A549 (cell line): ENCODE measurements around the gene FAM83G. TPM values are rescaled to one million over a fixed set of nuclear protein-coding genes. Genes with fewer than 3 reads are reported as not detected.
"Not testable (repeated sequence)": the region's sequence is repeated elsewhere in the genome, so short reads cannot be mapped to it uniquely, and the experiment has no call there.

ENCODE experiments used
- ATAC-seq, 2 experiments: fragments of 200-7000 bp in 1 of 2; fragments of >200 bp in 1 of 2; cut with Nextera tagmentation in 1 of 2; cut with Tn5 transposase in 1 of 2; 3 replicates each; pipeline versions ENCODE4 v1.8.0 to v1.9.1; 2018 to 2020; ENCODE audit warnings: mild to moderate bottlenecking in 1 of 2, moderate library complexity in 1 of 2
- CTCF ChIA-PET: fragments of 300-600 bp; sonication (Branson Sonifier 250); formaldehyde crosslinking; extraction: SDS; loops from one replicate; lab custom pipeline; 2021; ENCODE audit warnings: antibody characterized with exemption, inconsistent platforms; lab: Yijun Ruan, JAX
- POLR2A ChIA-PET: fragments of 350-600 bp; formaldehyde crosslinking; extraction: SDS; loops from one replicate; lab custom pipeline; 2021; ENCODE audit warnings: antibody characterized with exemption, inconsistent platforms; lab: Yijun Ruan, JAX
- DNase-seq, 2 experiments: peaks; one replicate each; pipeline versions ENCODE4 v3.0.0 to v3.0.0-alpha.2; 2011 to 2016; ENCODE audit warnings: low read depth in 1 of 2, low spot score in 1 of 2
- FAIRE-seq: peaks from 2 replicates; lab custom pipeline; 2011; peaks lifted over from hg19 to GRCh38; lab: Jason Lieb, UNC
- H3K27ac ChIP-seq, 2 experiments: fragments of >200 bp; sonication (Bioruptor Twin); formaldehyde crosslinking; 3 replicates each; pipeline ENCODE4 v1.5.1; 2016 to 2017
- H3K4me1 ChIP-seq: fragments of >200 bp; sonication (Bioruptor Twin); formaldehyde crosslinking; 3 replicates; pipeline ENCODE4 v1.6.1; 2016
- H3K4me2 ChIP-seq: fragments of >200 bp; sonication (Bioruptor Twin); formaldehyde crosslinking; 3 replicates; pipeline ENCODE4 v1.6.1; 2016
- H3K4me3 ChIP-seq: fragments of >200 bp; sonication (Bioruptor Twin); formaldehyde crosslinking; 3 replicates; pipeline ENCODE4 v1.5.1; 2016
- H3K9me3 ChIP-seq: fragments of >200 bp; sonication (Bioruptor Twin); formaldehyde crosslinking; 3 replicates; pipeline ENCODE4 v1.6.1; 2016
- BHLHE40 ChIP-seq: IDR thresholded peaks from 2 replicates; pipeline ENCODE4 v1.6.1; 2012; ENCODE audit warnings: low read depth, low read length, inconsistent platforms
- CHD4 ChIP-seq: fragments of 200-600 bp; sonication (generic); IDR thresholded peaks from 2 replicates; pipeline ENCODE4 v1.6.1; 2016; ENCODE audit warnings: antibody characterized with exemption, mild to moderate bottlenecking, borderline replicate concordance
- EHMT2 ChIP-seq: fragments of 200-600 bp; sonication (generic); IDR thresholded peaks from 2 replicates; pipeline ENCODE4 v1.6.1; 2016; ENCODE audit warnings: antibody characterized with exemption, low read depth, mild to moderate bottlenecking, moderate library complexity
- KDM5A ChIP-seq: fragments of 200-600 bp; sonication (generic); IDR thresholded peaks from 2 replicates; pipeline ENCODE4 v1.6.1; 2016; ENCODE audit warnings: antibody characterized with exemption, mild to moderate bottlenecking
- NFE2L2 ChIP-seq: fragments of 150-350 bp; conservative IDR thresholded peaks from 2 replicates; pipeline ENCODE4 v1.6.1; 2014; ENCODE audit warnings: low read length
- RAD21 ChIP-seq, 2 experiments: fragments of >200 bp in 1 of 2; sonication (Bioruptor Twin) in 1 of 2; formaldehyde crosslinking in 1 of 2; IDR thresholded peaks in 1 of 2; conservative IDR thresholded peaks in 1 of 2; 2 replicates in 1 of 2; 3 replicates in 1 of 2; pipeline ENCODE4 v1.6.1; 2012 to 2018; ENCODE audit warnings: inconsistent platforms in 1 of 2
- RNF2 ChIP-seq: fragments of 200-600 bp; sonication (generic); IDR thresholded peaks from 2 replicates; pipeline ENCODE4 v1.6.1; 2016; ENCODE audit warnings: low read depth, mild to moderate bottlenecking, antibody characterized with exemption, moderate library complexity, borderline replicate concordance
- TP53 ChIP-seq: fragments of 250-450 bp; sonication (Bioruptor Pico); IDR thresholded peaks from 2 replicates; pipeline ENCODE4 v1.5.0; 2021; ENCODE audit warnings: mild to moderate bottlenecking, moderate library complexity
- USF2 ChIP-seq: fragments of 450-650 bp; IDR thresholded peaks from 2 replicates; pipeline ENCODE4 v1.6.1; 2014; ENCODE audit warnings: antibody characterized with exemption
- ZNF302 ChIP-seq: fragments of 250-450 bp; sonication (Bioruptor Pico); IDR thresholded peaks from 2 replicates; pipeline ENCODE4 v1.9.0; 2021; ENCODE audit warnings: inconsistent platforms, mild to moderate bottlenecking, moderate library complexity
- ZSCAN20 ChIP-seq: fragments of 250-450 bp; sonication (Bioruptor Pico); IDR thresholded peaks from 2 replicates; pipeline ENCODE4 v1.8.0; 2022; ENCODE audit warnings: mild to moderate bottlenecking, moderate library complexity
- WGBS: methylation state at CpG from one replicate; pipeline ENCODE4 v1.1.6; 2017; ENCODE audit errors: missing lambda C conversion rate; 5-methylcytosine and 5-hydroxymethylcytosine counted together
- polyA plus RNA-seq, 4 experiments: library from polyadenylated mRNA; depleted of rRNA in 3 of 4; stranded (reverse); fragments of >200 nt; fragmentation: RNase III in 1 of 4; extraction: RNeasy Plus Mini Kit Qiagen cat#74134 plus additional on column Dnase treatment in 1 of 4; gene quantifications; 2 replicates in 3 of 4; 3 replicates in 1 of 4; pipeline ENCODE4 v1.2.3, GENCODE V29; 2011 to 2017
- TF ChIP-seq, protein P1 (sequence below): IDR thresholded peaks from 2 replicates; pipeline ENCODE4 v1.6.1; 2012
- TF ChIP-seq, protein P2 (sequence below): fragments of 250-450 bp; sonication (Bioruptor Pico); IDR thresholded peaks from 2 replicates; pipeline ENCODE4 v1.5.0; 2021; ENCODE audit warnings: mild to moderate bottlenecking, moderate library complexity, borderline replicate concordance

The FAM83G gene
- polyA plus RNA-seq, 2 of the 4 experiments (the other 2 are of a cell fraction), result 11.0 to 22.0 TPM

DNA sequence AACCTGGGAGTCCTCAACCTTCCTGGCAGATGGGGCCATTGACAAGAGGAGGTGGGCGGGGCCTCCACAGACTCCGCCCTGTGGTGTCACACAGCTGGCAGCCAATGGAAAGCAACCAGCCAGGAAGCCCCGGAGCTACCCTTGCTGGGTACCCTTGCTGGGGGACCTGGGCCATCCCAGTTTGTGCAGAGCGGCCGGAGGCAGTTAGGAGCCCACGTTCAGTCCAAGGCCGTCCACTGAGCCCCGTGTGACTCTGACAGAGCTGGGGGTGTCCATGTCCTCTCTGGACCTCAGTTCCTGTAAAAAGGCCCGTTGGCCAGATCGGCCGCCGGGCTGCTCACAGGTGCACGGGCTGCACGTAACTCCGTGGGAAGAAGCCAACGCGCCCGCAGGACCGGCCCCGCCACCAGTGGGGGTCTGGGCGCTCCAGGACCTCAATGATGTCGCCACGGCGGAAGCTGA, 17.1 kb upstream of the FAM83G start:
- Histone ChIP-seq H3K4me1 (no peaks in the 10 kb centered on the region), H3K9me3 (no peaks in the 10 kb centered on the region), H3K4me2 (no peak overlapping the region), H3K4me3 (no peak overlapping the region), H3K27ac (no peak overlapping the region)
- POLR2A ChIA-PET, result interaction anchor here (1.6 kb wide), 1 partner anchor 17 kb away, joined by 4 read pairs; the partner anchor contains the start of gene FAM83G
- no peak for DNase-seq
- ATAC-seq, result peak in 1 of 2 experiments; percentile 49; a peak in 3 of 6 replicates
- FAIRE-seq, result no peak
- WGBS, result 88% methylated on average over 23 of the region's 24 CpGs
- TF ChIP-seq ZNF302 (CRISPR knock-in tag) (no peak), RAD21 (conservative IDR thresholded peaks at IDR 0.05 in 1 of 2, IDR thresholded peaks at IDR 0.05 in 1 of 2) (no peak), USF2 (no peak), EHMT2 (no peak), RNF2 (no peak), ZSCAN20 (CRISPR knock-in tag) (no peak), TP53 (CRISPR knock-in tag) (no peak), CHD4 (no peak)
- TF ChIP-seq, protein P1, sequence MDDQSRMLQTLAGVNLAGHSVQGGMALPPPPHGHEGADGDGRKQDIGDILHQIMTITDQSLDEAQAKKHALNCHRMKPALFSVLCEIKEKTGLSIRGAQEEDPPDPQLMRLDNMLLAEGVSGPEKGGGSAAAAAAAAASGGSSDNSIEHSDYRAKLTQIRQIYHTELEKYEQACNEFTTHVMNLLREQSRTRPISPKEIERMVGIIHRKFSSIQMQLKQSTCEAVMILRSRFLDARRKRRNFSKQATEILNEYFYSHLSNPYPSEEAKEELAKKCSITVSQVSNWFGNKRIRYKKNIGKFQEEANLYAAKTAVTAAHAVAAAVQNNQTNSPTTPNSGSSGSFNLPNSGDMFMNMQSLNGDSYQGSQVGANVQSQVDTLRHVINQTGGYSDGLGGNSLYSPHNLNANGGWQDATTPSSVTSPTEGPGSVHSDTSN, result no peak
- TF ChIP-seq, protein P2, sequence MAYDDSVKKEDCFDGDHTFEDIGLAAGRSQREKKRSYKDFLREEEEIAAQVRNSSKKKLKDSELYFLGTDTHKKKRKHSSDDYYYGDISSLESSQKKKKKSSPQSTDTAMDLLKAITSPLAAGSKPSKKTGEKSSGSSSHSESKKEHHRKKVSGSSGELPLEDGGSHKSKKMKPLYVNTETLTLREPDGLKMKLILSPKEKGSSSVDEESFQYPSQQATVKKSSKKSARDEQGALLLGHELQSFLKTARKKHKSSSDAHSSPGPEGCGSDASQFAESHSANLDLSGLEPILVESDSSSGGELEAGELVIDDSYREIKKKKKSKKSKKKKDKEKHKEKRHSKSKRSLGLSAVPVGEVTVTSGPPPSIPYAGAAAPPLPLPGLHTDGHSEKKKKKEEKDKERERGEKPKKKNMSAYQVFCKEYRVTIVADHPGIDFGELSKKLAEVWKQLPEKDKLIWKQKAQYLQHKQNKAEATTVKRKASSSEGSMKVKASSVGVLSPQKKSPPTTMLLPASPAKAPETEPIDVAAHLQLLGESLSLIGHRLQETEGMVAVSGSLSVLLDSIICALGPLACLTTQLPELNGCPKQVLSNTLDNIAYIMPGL (CRISPR knock-in tag), result no peak
- CTCF ChIA-PET, result interaction anchor here (1.3 to 3.5 kb wide), 3 partner anchors 54 to 62 kb away, joined by 3 to 37 read pairs (median 9); no protein-coding TSS in a partner anchor

GRCh38 chr17:19021011-19021621, 16.6 kb upstream of the FAM83G start:
- CTCF ChIA-PET, result interaction anchor here (1.3 to 1.7 kb wide), 2 partner anchors 53 to 60 kb away, joined by 3 to 9 read pairs; no protein-coding TSS in a partner anchor

DNA sequence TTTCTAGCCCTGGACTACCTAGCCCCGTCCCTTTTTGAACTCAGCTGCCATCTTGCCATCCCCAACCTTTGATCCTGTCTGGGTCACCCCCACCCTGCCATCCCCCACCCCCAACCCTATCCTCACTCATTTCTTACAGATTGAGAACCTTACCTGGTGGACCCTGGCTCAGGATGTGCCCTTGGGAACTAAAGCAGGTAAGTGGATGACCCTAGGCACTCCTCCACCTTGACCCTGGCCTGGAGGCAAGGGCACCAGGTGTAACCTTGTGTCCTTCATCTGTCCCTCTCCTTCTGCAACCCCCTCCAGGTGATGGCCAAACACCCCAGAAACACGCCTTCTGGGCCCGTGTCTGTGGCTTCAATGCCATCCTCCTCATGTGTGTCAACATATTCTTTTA, 15.5 kb upstream of the FAM83G start:
- no peak for ATAC-seq
- TF ChIP-seq KDM5A, result no peak
- no peak for TF ChIP-seq NFE2L2
- no peak for TF ChIP-seq BHLHE40
- H3K4me2 ChIP-seq, result no peak overlapping the region
- no peak overlapping the region for H3K27ac ChIP-seq
- no peaks in the 10 kb centered on the region for H3K9me3 ChIP-seq
- FAIRE-seq, result no peak
- WGBS, result 87% methylated on average over 3 of the region's 3 CpGs
- CTCF ChIA-PET, result interaction anchor here (0.6 to 1.7 kb wide), 2 partner anchors 12 to 59 kb away, joined by 3 to 9 read pairs; no protein-coding TSS in a partner anchor
- no peak for DNase-seq
- peaks cover 6% of the 10 kb centered on the region; the same call in 2 of the 3 replicates for H3K4me1 ChIP-seq
- POLR2A ChIA-PET, result no interaction called here
- H3K4me3 ChIP-seq, result no peak overlapping the region

More at GRCh38 chr17:19021011-19021621, 16.6 kb upstream of the FAM83G start:
- H3K4me2 ChIP-seq, DNase-seq, H3K27ac ChIP-seq, POLR2A ChIA-PET, FAIRE-seq, H3K4me3 ChIP-seq, H3K4me1 ChIP-seq, ATAC-seq, H3K9me3 ChIP-seq: not testable (repeated sequence)
- 80% methylated on average over 6 of the region's 7 CpGs for whole genome bisulfite sequencing
